Fibroblast of lung (primary cell): ENCODE data around the gene INSC.

ENCODE experiments used
- EZH2 ChIP-seq: IDR thresholded peaks from 2 replicates; pipeline ENCODE4 v1.5.1; 2012; ENCODE audit warnings: low read length, control low read depth, mild to moderate bottlenecking; ENCODE audit errors: missing control alignments
- TF ChIP-seq, protein P1 (sequence below), 2 donors: IDR thresholded peaks in 1 of 2; conservative IDR thresholded peaks in 1 of 2; 1 replicate in 1 of 2; 2 replicates in 1 of 2; pipeline ENCODE4 v1.5.1; 2011 to 2012; ENCODE audit warnings: low read length in 2 of 2, control low read depth in 1 of 2, inconsistent platforms in 1 of 2, low read depth in 1 of 2, mild to moderate bottlenecking in 1 of 2

DNA sequence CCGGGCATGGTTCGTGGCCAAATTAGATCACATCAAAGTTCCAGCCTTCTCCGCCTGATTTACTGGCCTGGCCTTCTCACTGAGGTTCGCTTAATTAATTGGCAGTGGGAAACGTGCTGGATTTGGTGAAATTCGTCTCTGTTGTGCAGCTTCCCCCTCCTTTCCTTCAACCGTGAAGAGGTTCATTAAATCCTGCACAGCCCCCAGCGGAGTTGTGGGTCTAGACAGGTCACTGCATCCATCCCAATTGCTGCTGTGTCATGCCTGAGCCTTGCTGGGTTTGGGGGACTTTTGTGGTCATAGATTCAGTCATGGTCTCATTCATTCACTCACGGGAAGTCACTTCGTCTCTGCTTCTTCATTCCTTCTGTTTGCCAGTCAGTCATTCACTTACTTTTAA, 90.0 kb downstream of the INSC start:
- no peak for TF ChIP-seq EZH2
- TF ChIP-seq, protein P1, sequence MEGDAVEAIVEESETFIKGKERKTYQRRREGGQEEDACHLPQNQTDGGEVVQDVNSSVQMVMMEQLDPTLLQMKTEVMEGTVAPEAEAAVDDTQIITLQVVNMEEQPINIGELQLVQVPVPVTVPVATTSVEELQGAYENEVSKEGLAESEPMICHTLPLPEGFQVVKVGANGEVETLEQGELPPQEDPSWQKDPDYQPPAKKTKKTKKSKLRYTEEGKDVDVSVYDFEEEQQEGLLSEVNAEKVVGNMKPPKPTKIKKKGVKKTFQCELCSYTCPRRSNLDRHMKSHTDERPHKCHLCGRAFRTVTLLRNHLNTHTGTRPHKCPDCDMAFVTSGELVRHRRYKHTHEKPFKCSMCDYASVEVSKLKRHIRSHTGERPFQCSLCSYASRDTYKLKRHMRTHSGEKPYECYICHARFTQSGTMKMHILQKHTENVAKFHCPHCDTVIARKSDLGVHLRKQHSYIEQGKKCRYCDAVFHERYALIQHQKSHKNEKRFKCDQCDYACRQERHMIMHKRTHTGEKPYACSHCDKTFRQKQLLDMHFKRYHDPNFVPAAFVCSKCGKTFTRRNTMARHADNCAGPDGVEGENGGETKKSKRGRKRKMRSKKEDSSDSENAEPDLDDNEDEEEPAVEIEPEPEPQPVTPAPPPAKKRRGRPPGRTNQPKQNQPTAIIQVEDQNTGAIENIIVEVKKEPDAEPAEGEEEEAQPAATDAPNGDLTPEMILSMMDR (conservative IDR thresholded peaks at IDR 0.05 in 1 of 2, IDR thresholded peaks at IDR 0.05 in 1 of 2; ENCODE audit: low read depth in 1 of 2, low read length in 2 of 2), result no peak
